Activated CD4-positive, alpha-beta memory T cell treated with anti-CD3 and anti-CD28 coated beads for 36 hours (primary cell): Measurements from ENCODE around the gene SGPP2. TPM values are rescaled to one million over a fixed set of nuclear protein-coding genes. Genes with fewer than 3 reads are reported as not detected.

Experiments used
- CTCF ChIA-PET: fragments of 350-600 bp; sonication (Branson Sonifier 250); formaldehyde crosslinking; loops from one replicate; lab custom pipeline; 2021; ENCODE audit warnings: antibody characterized with exemption, inconsistent platforms; lab: Charles Lee
- POLR2A ChIA-PET: fragments of 350-600 bp; sonication (Branson Sonifier 250); formaldehyde crosslinking; loops from one replicate; lab custom pipeline; 2021; ENCODE audit warnings: antibody characterized with exemption; lab: Charles Lee
- DNase-seq: peaks from one replicate; pipeline ENCODE4 v3.0.0-alpha.2; 2020
- H3K27ac Mint-ChIP-seq: one replicate; pipeline ENCODE4 v1.8.0; 2021; ENCODE audit warnings: mixed read lengths
- H3K27me3 Mint-ChIP-seq: one replicate; pipeline ENCODE4 v1.8.0; 2021; ENCODE audit warnings: mixed read lengths
- H3K36me3 Mint-ChIP-seq: one replicate; pipeline ENCODE4 v1.8.0; 2021; ENCODE audit warnings: mixed read lengths
- H3K4me1 Mint-ChIP-seq: one replicate; pipeline ENCODE4 v1.8.0; 2021; ENCODE audit warnings: low read depth, mixed read lengths
- H3K4me3 Mint-ChIP-seq: one replicate; pipeline ENCODE4 v1.8.0; 2021; ENCODE audit warnings: mild to moderate bottlenecking, mixed read lengths
- H3K9me3 Mint-ChIP-seq: one replicate; pipeline ENCODE4 v1.8.0; 2021; ENCODE audit warnings: mixed read lengths
- intact Hi-C: fragments of 100-400 bp; cut with micrococcal nuclease; formaldehyde crosslinking; loops from one replicate; pipeline ENCODE4 v1.15.1; 2023
- total RNA-seq, 2 experiments: library from RNA; stranded (reverse); gene quantifications; one replicate each; pipeline ENCODE4 v1.2.3, GENCODE V29; 2021

SGPP2 gene
- total RNA-seq, 2 experiments from 2014 or later, result 20.3 to 20.8 TPM

DNA sequence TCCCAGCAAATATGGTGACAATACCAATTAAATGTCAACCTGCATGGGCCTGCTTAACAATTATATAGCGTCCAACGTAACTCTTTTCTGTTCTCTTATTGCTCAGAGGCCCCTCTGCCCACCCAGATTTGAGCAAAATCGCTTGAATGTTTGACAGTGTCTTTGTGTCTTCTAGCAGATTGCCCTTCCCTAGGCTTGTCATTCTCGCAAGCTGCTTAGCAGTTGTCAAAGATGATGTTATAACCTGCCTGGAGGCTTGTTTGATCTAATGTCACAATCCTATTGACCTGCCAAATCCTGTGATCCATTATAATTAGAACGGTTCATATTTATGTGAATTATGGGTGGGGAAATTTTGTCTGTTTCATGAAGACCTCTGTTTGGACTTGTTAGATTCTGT, 122.7 kb downstream of the SGPP2 start:
- H3K4me1 Mint-ChIP-seq, result no peaks in the 10 kb centered on the region
- POLR2A ChIA-PET, result no interaction called here

DNA sequence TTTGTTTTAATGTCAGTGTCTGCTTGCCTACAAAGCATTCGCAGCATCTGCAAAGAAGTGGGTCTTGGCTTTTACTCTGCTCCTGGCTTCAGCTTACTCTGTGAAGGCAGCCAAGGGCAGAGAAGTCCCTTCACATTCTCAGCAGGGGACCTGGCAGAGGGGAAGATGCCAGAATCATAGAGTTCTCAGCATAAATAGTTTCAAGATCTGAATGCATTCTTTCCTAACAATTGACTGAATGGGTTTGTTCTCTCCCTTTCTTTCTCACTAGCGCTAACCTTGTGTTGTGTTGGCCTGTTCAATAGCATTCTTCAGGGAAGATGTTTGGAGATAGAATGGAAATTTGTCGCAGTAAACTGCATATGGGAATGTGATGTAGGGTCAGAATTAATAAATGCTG, 124.6 kb downstream of the SGPP2 start:
- peaks cover 1% of the 10 kb centered on the region for H3K27me3 Mint-ChIP-seq

More for the DNA sequence above, 122.7 kb downstream of the SGPP2 start:
- Mint-ChIP-seq H3K27ac (no peak overlapping the region), H3K27me3 (peaks cover 1% of the 10 kb centered on the region), H3K4me3 (no peak overlapping the region), H3K9me3 (no peaks in the 10 kb centered on the region), H3K36me3 (no peaks in the 10 kb centered on the region)
- intact Hi-C loops, result no loop called here
- DNase-seq, result no peak
- CTCF ChIA-PET, result no interaction called here

DNA sequence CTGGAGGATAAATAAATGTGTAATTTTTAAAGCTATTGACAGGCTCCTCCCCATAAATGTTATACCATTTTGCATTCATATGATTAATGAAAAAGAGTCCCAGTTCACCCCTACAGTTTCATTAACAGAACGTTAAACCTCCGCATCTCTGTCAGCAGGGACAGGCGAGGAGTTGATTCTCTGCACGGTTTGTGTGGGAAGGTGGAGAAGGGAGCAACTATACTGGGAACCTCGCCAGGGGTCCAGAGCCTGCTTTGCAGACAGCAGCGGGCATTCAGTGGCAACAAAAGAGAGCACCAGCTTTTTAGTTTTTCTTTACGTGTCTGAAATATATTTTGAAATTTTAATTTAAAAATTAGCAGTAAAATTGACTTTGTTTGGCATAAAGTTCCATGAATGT, 130.2 kb downstream of the SGPP2 start:
- intact Hi-C loops, result no loop called here
- Mint-ChIP-seq H3K27ac (no peak overlapping the region), H3K27me3 (peaks cover 1% of the 10 kb centered on the region), H3K4me3 (no peak overlapping the region), H3K36me3 (no peaks in the 10 kb centered on the region), H3K9me3 (no peaks in the 10 kb centered on the region), H3K4me1 (no peaks in the 10 kb centered on the region)
- POLR2A ChIA-PET, result no interaction called here
- CTCF ChIA-PET, result interaction anchor here (1.8 kb wide), 1 partner anchor 236 kb away, joined by 7 read pairs; no protein-coding TSS in a partner anchor
- DNase-seq, result no peak

More for the DNA sequence above, 124.6 kb downstream of the SGPP2 start:
- H3K4me1 Mint-ChIP-seq, result no peaks in the 10 kb centered on the region
- CTCF ChIA-PET, result no interaction called here
- no peaks in the 10 kb centered on the region for H3K9me3 Mint-ChIP-seq
- DNase-seq, result no peak
- no peaks in the 10 kb centered on the region for H3K36me3 Mint-ChIP-seq
- no peak overlapping the region for H3K4me3 Mint-ChIP-seq
- POLR2A ChIA-PET, result no interaction called here
- intact Hi-C loops, result no loop called here
- H3K27ac Mint-ChIP-seq, result no peak overlapping the region

DNA sequence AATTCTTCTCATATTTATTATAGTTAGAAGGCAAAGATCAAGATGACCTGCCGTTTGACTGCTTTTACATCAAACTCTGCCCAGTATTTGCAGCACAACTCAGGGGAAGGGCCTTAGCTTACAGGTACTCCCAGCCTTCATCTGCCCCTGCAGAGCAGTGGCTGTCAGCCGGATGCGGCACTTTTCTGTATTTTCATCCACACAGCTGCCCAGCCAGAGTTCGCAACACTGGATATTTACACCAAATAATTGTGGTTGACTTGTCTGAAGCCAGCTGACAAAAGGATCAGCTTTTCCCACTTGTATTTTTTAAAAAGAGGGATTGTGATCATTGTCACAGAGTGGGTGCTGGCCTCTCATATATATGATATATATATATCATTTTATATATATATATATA, 136.8 kb downstream of the SGPP2 start:
- H3K4me3 Mint-ChIP-seq, result no peak overlapping the region
- DNase-seq, result no peak
- ChIA-PET POLR2A (no interaction called here), CTCF (interaction anchor here (0.8 to 2.5 kb wide), 10 partner anchors 10 to 536 kb away, joined by 3 to 84 read pairs (median 4); partner anchors contain the start of gene SGPP2)
- peaks cover under 1% of the 10 kb centered on the region for H3K36me3 Mint-ChIP-seq
- intact Hi-C loops, result loop anchor here (1.0 kb wide), 2 partner anchors 243 to 504 kb away; no protein-coding TSS in a partner anchor
- no peak overlapping the region for H3K27ac Mint-ChIP-seq
- no peaks in the 10 kb centered on the region for H3K9me3 Mint-ChIP-seq
- no peaks in the 10 kb centered on the region for H3K27me3 Mint-ChIP-seq
- H3K4me1 Mint-ChIP-seq, result no peaks in the 10 kb centered on the region

DNA sequence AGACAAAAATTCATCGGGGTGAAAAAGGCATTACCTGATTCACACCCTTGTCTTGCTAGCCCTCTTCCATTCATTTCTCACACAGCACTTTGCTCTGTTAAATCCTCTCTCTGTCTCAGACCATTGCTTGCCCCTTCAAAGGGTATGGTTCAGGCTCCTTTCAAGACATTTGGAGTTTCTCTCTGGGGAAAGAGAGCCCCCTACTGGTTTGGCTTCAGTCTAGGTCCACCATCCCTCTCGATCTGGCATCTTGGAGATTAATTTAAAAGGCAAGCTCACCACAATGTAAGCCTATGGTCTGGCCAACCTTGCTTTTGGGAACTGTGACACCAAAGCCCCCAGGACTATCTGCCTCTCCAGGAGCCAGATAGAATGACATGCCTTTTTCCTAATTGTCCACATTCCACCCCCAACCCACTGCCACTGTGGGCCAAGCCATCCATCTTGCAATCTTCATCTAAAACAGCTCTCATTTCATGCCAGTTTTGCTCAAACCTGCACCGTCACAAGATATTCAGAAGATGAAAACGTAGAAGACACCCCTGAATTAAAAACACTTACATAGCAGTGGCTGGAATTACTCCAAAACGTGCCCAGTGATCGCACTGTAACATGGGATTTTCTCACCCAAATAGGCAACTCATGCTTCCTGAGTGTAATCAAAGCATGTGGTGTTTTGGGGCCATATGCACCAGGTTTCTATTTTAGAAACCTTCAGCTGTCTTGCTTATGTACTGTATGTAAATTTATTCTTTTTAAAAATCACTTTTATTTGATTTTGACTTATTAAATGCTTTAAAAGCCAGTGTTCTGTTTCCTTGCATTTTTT, 137.7 kb downstream of the SGPP2 start:
- intact Hi-C loops, result loop anchor here (1.0 to 2.0 kb wide), 3 partner anchors 139 to 505 kb away; no protein-coding TSS in a partner anchor
- peak; percentile 49 for DNase-seq
- no peaks in the 10 kb centered on the region for H3K9me3 Mint-ChIP-seq
- H3K4me1 Mint-ChIP-seq, result no peaks in the 10 kb centered on the region
- no peak overlapping the region for H3K27ac Mint-ChIP-seq
- ChIA-PET CTCF (interaction anchor here (0.6 to 2.5 kb wide), 17 partner anchors 9 to 537 kb away, joined by 3 to 84 read pairs (median 4); partner anchors contain the start of gene SGPP2), POLR2A (no interaction called here)
- H3K36me3 Mint-ChIP-seq, result peaks cover 9% of the 10 kb centered on the region
- no peaks in the 10 kb centered on the region for H3K27me3 Mint-ChIP-seq
- H3K4me3 Mint-ChIP-seq, result no peak overlapping the region

DNA sequence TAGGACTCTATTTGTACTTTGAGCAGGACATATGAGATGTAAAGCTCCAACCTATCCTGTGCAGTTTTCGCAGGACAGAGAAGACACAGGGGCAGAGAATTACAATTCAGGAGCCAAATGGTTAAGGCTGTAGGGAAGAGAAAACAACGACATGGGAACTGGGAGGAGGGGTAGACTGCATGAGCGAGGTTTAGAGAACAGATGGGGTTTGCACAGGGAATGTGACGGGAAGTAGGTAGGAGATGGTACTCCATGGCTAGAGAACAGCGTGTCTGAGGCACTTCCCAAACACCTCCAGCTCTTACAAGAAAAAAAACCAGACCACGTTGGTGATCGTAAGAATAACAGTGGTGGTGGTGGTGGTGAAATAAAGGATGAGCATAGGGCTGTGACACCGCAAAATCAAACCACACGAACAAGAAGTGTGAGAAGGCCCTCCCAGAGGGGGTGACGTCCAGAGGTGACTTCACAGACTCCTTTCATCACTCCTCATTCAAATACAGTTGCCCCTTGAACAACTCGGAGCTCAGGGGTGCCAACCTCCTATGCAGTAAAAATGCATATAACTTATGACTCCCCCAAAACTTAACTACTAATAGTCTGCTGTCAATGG, 138.9 kb downstream of the SGPP2 start:
- POLR2A ChIA-PET, result no interaction called here
- Mint-ChIP-seq H3K4me3 (no peak overlapping the region), H3K36me3 (peaks cover 17% of the 10 kb centered on the region), H3K27me3 (no peaks in the 10 kb centered on the region), H3K4me1 (no peaks in the 10 kb centered on the region), H3K27ac (no peak overlapping the region), H3K9me3 (no peaks in the 10 kb centered on the region)
- intact Hi-C loops, result loop anchor here (2.0 kb wide), 1 partner anchor 140 kb away; no protein-coding TSS in a partner anchor
- no peak for DNase-seq
- CTCF ChIA-PET, result interaction anchor here (1.5 to 2.2 kb wide), 3 partner anchors 18 to 245 kb away, joined by 3 to 9 read pairs (median 4); no protein-coding TSS in a partner anchor

DNA sequence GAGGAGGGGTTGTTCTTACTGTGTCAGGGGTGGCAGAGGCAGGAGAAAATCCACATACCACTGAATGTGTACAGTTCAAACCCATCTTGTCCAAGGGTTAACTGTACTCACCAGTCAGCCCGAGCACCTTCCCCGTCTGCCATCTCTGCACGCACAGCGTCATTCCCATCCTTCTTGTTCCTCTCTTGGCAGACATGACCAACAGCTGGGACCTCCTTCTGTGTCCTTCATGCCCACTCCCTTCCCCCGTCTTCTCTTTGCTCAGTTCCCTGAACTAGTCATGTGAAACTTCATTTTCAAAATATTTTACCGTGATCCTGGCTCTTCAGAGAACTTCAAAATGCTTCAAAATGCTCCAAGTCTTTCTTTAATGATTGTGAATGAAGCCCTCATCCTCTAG, 139.6 kb downstream of the SGPP2 start:
- H3K4me3 Mint-ChIP-seq, result no peak overlapping the region
- H3K27ac Mint-ChIP-seq, result no peak overlapping the region
- no peaks in the 10 kb centered on the region for H3K9me3 Mint-ChIP-seq
- H3K4me1 Mint-ChIP-seq, result no peaks in the 10 kb centered on the region
- DNase-seq, result no peak
- intact Hi-C loops, result loop anchor here (2.0 kb wide), 1 partner anchor 141 kb away; no protein-coding TSS in a partner anchor
- peaks cover 18% of the 10 kb centered on the region for H3K36me3 Mint-ChIP-seq
- no peaks in the 10 kb centered on the region for H3K27me3 Mint-ChIP-seq
- POLR2A ChIA-PET, result no interaction called here
- CTCF ChIA-PET, result interaction anchor here (2.2 kb wide), 1 partner anchor 246 kb away, joined by 9 read pairs; no protein-coding TSS in a partner anchor

DNA sequence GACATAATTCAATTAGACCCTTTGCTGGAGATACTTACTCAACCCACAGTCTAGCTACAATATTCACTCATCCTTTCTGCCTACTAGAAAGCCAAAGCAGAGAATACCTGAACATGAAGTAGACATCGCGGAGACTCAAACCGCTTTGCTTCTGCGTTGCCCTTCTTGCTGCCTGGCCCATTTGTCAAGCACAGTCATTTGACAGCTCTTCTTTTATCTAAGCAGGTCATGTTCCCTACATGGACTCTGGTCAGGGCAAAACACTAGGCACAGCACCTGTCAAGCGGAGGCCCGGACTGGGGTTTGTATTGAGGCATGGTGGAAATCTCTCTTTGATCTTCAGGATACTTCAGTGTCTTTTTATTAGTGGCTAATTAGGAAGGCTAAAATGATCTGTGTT, 141.9 kb downstream of the SGPP2 start:
- intact Hi-C loops, result no loop called here
- DNase-seq, result no peak
- ChIA-PET CTCF (interaction anchor here (0.7 kb wide), 1 partner anchor 248 kb away, joined by 3 read pairs; no protein-coding TSS in a partner anchor), POLR2A (no interaction called here)
- Mint-ChIP-seq H3K9me3 (no peaks in the 10 kb centered on the region), H3K4me1 (no peaks in the 10 kb centered on the region), H3K27ac (no peak overlapping the region), H3K4me3 (no peak overlapping the region), H3K36me3 (peaks cover 27% of the 10 kb centered on the region), H3K27me3 (no peaks in the 10 kb centered on the region)

DNA sequence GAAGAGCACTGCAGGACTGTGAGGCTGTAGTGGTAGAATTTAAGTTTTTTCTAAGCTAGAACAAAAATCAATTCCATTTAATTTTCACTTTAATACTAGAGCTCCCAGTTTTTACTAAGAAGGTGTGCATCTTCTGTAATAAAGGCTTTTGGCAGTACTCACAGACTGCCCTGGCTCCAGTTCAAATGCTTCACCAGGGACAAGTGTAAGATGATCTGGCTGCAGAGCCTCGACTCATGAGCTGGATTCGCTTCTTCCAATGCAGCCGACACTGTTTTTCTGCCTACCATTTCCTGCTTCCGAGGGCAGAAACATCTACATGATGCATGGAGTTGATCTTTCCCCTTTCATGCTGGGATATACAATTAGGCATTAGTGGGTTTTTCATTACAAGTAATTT, 144.5 kb downstream of the SGPP2 start:
- CTCF ChIA-PET, result interaction anchor here (0.6 to 2.0 kb wide), 2 partner anchors 148 to 251 kb away, joined by 3 to 6 read pairs; no protein-coding TSS in a partner anchor
- POLR2A ChIA-PET, result no interaction called here
- Mint-ChIP-seq H3K36me3 (peaks cover 41% of the 10 kb centered on the region), H3K9me3 (no peaks in the 10 kb centered on the region), H3K27me3 (no peaks in the 10 kb centered on the region), H3K4me1 (no peaks in the 10 kb centered on the region), H3K27ac (no peak overlapping the region), H3K4me3 (no peak overlapping the region)
- no peak for DNase-seq
- intact Hi-C loops, result no loop called here

DNA sequence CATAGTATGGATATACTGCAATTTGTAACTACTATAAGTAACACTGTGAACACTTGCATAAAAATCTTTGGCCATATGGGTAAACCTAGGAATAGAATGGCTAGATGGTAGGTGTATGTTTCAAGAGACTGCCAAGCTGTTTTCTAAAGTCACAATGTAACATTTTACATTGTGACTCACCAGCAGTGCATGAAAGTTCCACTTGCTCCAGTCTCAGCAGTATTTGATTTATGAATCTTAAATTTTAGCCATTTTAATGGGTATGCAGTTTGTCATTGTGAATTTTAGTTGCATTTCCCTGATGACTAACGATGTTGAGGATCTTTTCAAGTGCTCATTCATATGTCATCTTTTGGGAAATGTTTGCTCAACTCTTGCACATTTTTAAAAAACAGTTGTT, 145.5 kb downstream of the SGPP2 start:
- ChIA-PET CTCF (interaction anchor here (2.0 kb wide), 1 partner anchor 252 kb away, joined by 6 read pairs; no protein-coding TSS in a partner anchor), POLR2A (no interaction called here)
- H3K36me3 Mint-ChIP-seq, result peaks cover 47% of the 10 kb centered on the region
- H3K27me3 Mint-ChIP-seq, result no peaks in the 10 kb centered on the region
- H3K9me3 Mint-ChIP-seq, result no peaks in the 10 kb centered on the region
- H3K4me1 Mint-ChIP-seq, result no peaks in the 10 kb centered on the region
- no peak overlapping the region for H3K4me3 Mint-ChIP-seq
- no peak overlapping the region for H3K27ac Mint-ChIP-seq
- intact Hi-C loops, result no loop called here
- DNase-seq, result no peak

DNA sequence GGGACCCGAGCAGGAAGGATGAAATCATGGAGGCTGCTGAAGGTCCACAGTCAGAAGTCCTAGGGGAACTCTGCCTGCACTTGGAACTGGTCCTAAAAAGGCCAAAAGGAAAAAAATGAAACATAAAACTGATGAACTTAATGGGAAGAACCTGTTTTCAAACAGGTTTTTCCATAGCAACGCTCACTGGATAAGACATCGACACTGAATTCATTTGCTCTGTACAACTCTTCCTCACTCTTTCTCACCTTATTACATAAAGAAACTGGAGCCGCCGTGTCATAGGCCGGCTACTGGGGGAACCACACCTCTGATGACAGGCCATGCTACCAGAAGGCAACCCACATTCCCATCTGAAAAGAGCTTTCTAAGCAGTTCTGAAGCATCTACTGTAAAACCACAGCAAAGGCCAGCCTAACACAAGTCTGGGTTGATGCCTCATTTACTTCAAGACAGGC, 147.9 kb downstream of the SGPP2 start:
- H3K4me3 Mint-ChIP-seq, result no peak overlapping the region
- no peaks in the 10 kb centered on the region for H3K27me3 Mint-ChIP-seq
- H3K36me3 Mint-ChIP-seq, result peaks cover 35% of the 10 kb centered on the region
- H3K4me1 Mint-ChIP-seq, result no peaks in the 10 kb centered on the region
- DNase-seq, result no peak
- H3K27ac Mint-ChIP-seq, result peak overlapping the region; percentile 19
- ChIA-PET CTCF (interaction anchor here (1.1 kb wide), 1 partner anchor 254 kb away, joined by 4 read pairs; no protein-coding TSS in a partner anchor), POLR2A (no interaction called here)
- no peaks in the 10 kb centered on the region for H3K9me3 Mint-ChIP-seq
- intact Hi-C loops, result no loop called here

DNA sequence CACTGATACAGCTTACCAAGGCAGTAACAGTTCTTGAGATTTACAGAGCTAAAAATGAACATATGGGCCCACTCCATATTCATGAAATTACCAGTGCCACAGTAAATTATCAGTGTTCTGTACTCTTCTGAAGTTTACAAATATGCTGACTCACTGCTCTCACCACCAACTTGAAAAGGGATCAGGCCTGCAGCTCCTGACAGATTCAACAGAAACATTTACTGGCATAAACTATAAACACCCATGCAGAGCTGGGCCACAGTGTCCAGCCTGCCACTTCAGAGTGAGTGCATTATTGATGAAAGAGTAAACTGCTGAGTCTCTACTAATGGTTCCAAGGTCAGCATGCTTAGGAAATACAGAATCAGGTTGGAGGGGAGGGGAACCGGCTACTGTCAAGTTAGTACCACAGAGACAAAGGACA, 148.4 kb downstream of the SGPP2 start:
- Mint-ChIP-seq H3K36me3 (peaks cover 33% of the 10 kb centered on the region), H3K9me3 (no peaks in the 10 kb centered on the region), H3K27me3 (no peaks in the 10 kb centered on the region), H3K4me1 (no peaks in the 10 kb centered on the region), H3K4me3 (no peak overlapping the region), H3K27ac (peak overlapping the region; percentile 7)
- POLR2A ChIA-PET, result no interaction called here
- DNase-seq, result no peak
- CTCF ChIA-PET, result interaction anchor here (1.1 kb wide), 1 partner anchor 255 kb away, joined by 4 read pairs; no protein-coding TSS in a partner anchor
- intact Hi-C loops, result no loop called here
